Measurements from ENCODE around the gene CAST.
A peak's percentile ranks its signal among the peaks of the same experiment; 100 is the strongest.
"Not testable (repeated sequence)": the region's sequence is repeated elsewhere in the genome, so short reads cannot be mapped to it uniquely, and the experiment has no call there.

CAST gene
- long read RNA-seq, donor 1, full-length matches to known transcripts = 1 of 6 reads
- long read RNA-seq, donor 1, partial matches to known transcripts = 5 of 6 reads
- long read RNA-seq, donor 1, other reads (novel, unspliced or antisense) = 0 of 6 reads
- long read RNA-seq, donor 2, full-length matches to known transcripts = 2 of 12 reads
- long read RNA-seq, donor 2, partial matches to known transcripts = 5 of 12 reads
- long read RNA-seq, donor 2, other reads (novel, unspliced or antisense) = 5 of 12 reads
- long read RNA-seq, donor 3, partial matches to known transcripts = 8 of 9 reads
- long read RNA-seq, donor 3, other reads (novel, unspliced or antisense) = 0 of 9 reads
- long read RNA-seq, donor 4, full-length matches to known transcripts = 1 of 13 reads
- long read RNA-seq, donor 4, partial matches to known transcripts = 12 of 13 reads
- long read RNA-seq, donor 4, other reads (novel, unspliced or antisense) = 0 of 13 reads
- long read RNA-seq, donor 5, full-length matches to known transcripts = 6 of 6 reads
- long read RNA-seq, donor 5, partial matches to known transcripts = 0 of 6 reads
- long read RNA-seq, donor 5, other reads (novel, unspliced or antisense) = 0 of 6 reads
- long read RNA-seq, donor 6, full-length matches to known transcripts = 4 of 18 reads
- long read RNA-seq, donor 6, partial matches to known transcripts = 14 of 18 reads
- long read RNA-seq, donor 6, other reads (novel, unspliced or antisense) = 0 of 18 reads
- long read RNA-seq, donor 7, full-length matches to known transcripts = 1 of 23 reads
- long read RNA-seq, donor 7, partial matches to known transcripts = 22 of 23 reads
- long read RNA-seq, donor 7, other reads (novel, unspliced or antisense) = 0 of 23 reads
- long read RNA-seq, donor 8, full-length matches to known transcripts = 3 of 3 reads
- long read RNA-seq, donor 8, partial matches to known transcripts = 0 of 3 reads
- long read RNA-seq, donor 8, other reads (novel, unspliced or antisense) = 0 of 3 reads

- DNase-seq = peak; percentile 78
These were observed at the start of gene CAST for GRCh38 chr5:96661855-96662724. CAST (plus strand) TSS chr5:96662376; CDS start chr5:96662423, 47 bp downstream.

- DNase-seq = peak; percentile 39
These were observed 48.0 kb upstream of the CAST start for GRCh38 chr5:96614110-96614691.

- DNase-seq = no peak
These were observed 47.0 kb upstream of the CAST start for GRCh38 chr5:96615223-96615622.

- no peak for DNase-seq
These were observed 45.4 kb upstream of the CAST start for GRCh38 chr5:96616801-96617200.

GRCh38 chr5:96618311-96619016, 43.7 kb upstream of the CAST start:
- DNase-seq = not testable (repeated sequence)

GRCh38 chr5:96619946-96620345, 42.2 kb upstream of the CAST start:
- DNase-seq = no peak

- DNase-seq = no peak
These were observed 37.6 kb upstream of the CAST start for GRCh38 chr5:96624596-96624995.

- DNase-seq = no peak
These were observed 36.8 kb upstream of the CAST start for GRCh38 chr5:96625365-96625764.

- DNase-seq = no peak
These were observed 35.2 kb upstream of the CAST start for GRCh38 chr5:96626956-96627355.

- DNase-seq = no peak
These were observed 34.3 kb upstream of the CAST start for GRCh38 chr5:96627792-96628398.

- no peak for DNase-seq
These were observed 33.8 kb upstream of the CAST start for GRCh38 chr5:96628406-96628805.

GRCh38 chr5:96629774-96630173, 32.4 kb upstream of the CAST start:
- no peak for DNase-seq

GRCh38 chr5:96633820-96634219, 28.4 kb upstream of the CAST start:
- no peak for DNase-seq

- no peak for DNase-seq
These were observed 27.3 kb upstream of the CAST start for GRCh38 chr5:96634881-96635280.

GRCh38 chr5:96636046-96636445, 26.1 kb upstream of the CAST start:
- no peak for DNase-seq

GRCh38 chr5:96636594-96636993, 25.6 kb upstream of the CAST start:
- no peak for DNase-seq

GRCh38 chr5:96637196-96637595, 25.0 kb upstream of the CAST start:
- no peak for DNase-seq

GRCh38 chr5:96638561-96638960, 23.6 kb upstream of the CAST start:
- DNase-seq = no peak

- DNase-seq = no peak
These were observed 21.5 kb upstream of the CAST start for GRCh38 chr5:96640696-96641095.

Measured in right kidney (tissue), 9 donors.